HEK293 (cell line): Measurements from ENCODE around the gene AZIN2.

Experiments used
- CTCF ChIA-PET: fragments of 350-600 bp; formaldehyde crosslinking; extraction: SDS; loops from one replicate; lab custom pipeline; 2021; ENCODE audit warnings: antibody characterized with exemption; lab: Yijun Ruan, JAX
- POLR2A ChIA-PET: fragments of 300-600 bp; formaldehyde crosslinking; extraction: SDS; loops from one replicate; lab custom pipeline; 2020; ENCODE audit warnings: antibody characterized with exemption, inconsistent platforms; lab: Yijun Ruan, JAX
- H3K27ac ChIP-seq: fragments of 200-500 bp; sonication (Bioruptor generic); 2 replicates; pipeline ENCODE4 v1.5.1; 2014; ENCODE audit warnings: low read depth, low read length, control low read depth, inconsistent platforms; ENCODE audit errors: extremely low read depth
- H3K36me3 ChIP-seq, 2 experiments: fragments of 200-500 bp in 1 of 2; sonication (Bioruptor generic) in 1 of 2; 1 replicate in 1 of 2; 2 replicates in 1 of 2; pipeline ENCODE4 v1.5.1; 2014 to 2017; ENCODE audit warnings: inconsistent platforms in 2 of 2, low read length in 2 of 2; ENCODE audit not compliant: control insufficient read depth in 2 of 2, insufficient read depth in 1 of 2
- H3K4me1 ChIP-seq: fragments of 200-500 bp; sonication (Bioruptor generic); 2 replicates; pipeline ENCODE4 v1.5.1; 2014; ENCODE audit warnings: mild to moderate bottlenecking, low read length, inconsistent platforms; ENCODE audit not compliant: control insufficient read depth, insufficient read depth
- H3K4me3 ChIP-seq: 2 replicates; pipeline ENCODE4 v1.5.1; 2011; ENCODE audit warnings: low read depth, mild to moderate bottlenecking, control low read depth, low read length, moderate library complexity
- H3K9me3 ChIP-seq: fragments of 200-500 bp; sonication (Bioruptor generic); 2 replicates; pipeline ENCODE4 v1.5.1; 2014; ENCODE audit warnings: low read depth, low read length, inconsistent platforms; ENCODE audit not compliant: control insufficient read depth, insufficient read depth
- EGR2 ChIP-seq: fragments of 450-650 bp; formaldehyde crosslinking; IDR thresholded peaks from 2 replicates; pipeline ENCODE4 v1.5.1; 2016; ENCODE audit warnings: low read depth, missing biosample characterization, missing genetic modification characterization
- GLI4 ChIP-seq: fragments of 450-650 bp; formaldehyde crosslinking; IDR thresholded peaks from 2 replicates; pipeline ENCODE4 v1.5.1; 2016; ENCODE audit warnings: missing biosample characterization, missing genetic modification characterization
- IKZF3 ChIP-seq: fragments of 450-650 bp; IDR thresholded peaks from 2 replicates; pipeline ENCODE4 v1.5.0; 2018; ENCODE audit warnings: missing biosample characterization, mild to moderate bottlenecking, missing genetic modification characterization, moderate library complexity
- KLF8 ChIP-seq: fragments of 450-650 bp; formaldehyde crosslinking; IDR thresholded peaks from 2 replicates; pipeline ENCODE4 v1.5.1; 2016; ENCODE audit warnings: missing biosample characterization, missing genetic modification characterization
- MZF1 ChIP-seq: fragments of 450-650 bp; formaldehyde crosslinking; IDR thresholded peaks from 2 replicates; pipeline ENCODE4 v1.5.1; 2017; ENCODE audit warnings: missing biosample characterization, missing genetic modification characterization, borderline replicate concordance
- PRDM10 ChIP-seq: fragments of 450-650 bp; formaldehyde crosslinking; IDR thresholded peaks from 2 replicates; pipeline ENCODE4 v1.5.1; 2016; ENCODE audit warnings: missing biosample characterization, missing genetic modification characterization
- ZBTB6 ChIP-seq: fragments of 450-650 bp; formaldehyde crosslinking; IDR thresholded peaks from 2 replicates; pipeline ENCODE4 v1.5.1; 2017; ENCODE audit warnings: missing biosample characterization, missing genetic modification characterization
- ZFP41 ChIP-seq: fragments of 450-650 bp; formaldehyde crosslinking; IDR thresholded peaks from 2 replicates; pipeline ENCODE4 v1.5.1; 2016; ENCODE audit warnings: missing biosample characterization, missing genetic modification characterization, borderline replicate concordance
- ZNF132 ChIP-seq: fragments of 450-650 bp; formaldehyde crosslinking; IDR thresholded peaks from 2 replicates; pipeline ENCODE4 v1.5.1; 2017; ENCODE audit warnings: missing biosample characterization, missing genetic modification characterization, borderline replicate concordance
- ZNF140 ChIP-seq: fragments of 450-650 bp; formaldehyde crosslinking; IDR thresholded peaks from 2 replicates; pipeline ENCODE4 v1.5.1; 2016; ENCODE audit warnings: missing biosample characterization, missing genetic modification characterization
- ZNF18 ChIP-seq: fragments of 450-650 bp; formaldehyde crosslinking; IDR thresholded peaks from 2 replicates; pipeline ENCODE4 v1.5.1; 2016; ENCODE audit warnings: missing biosample characterization, missing genetic modification characterization
- ZNF211 ChIP-seq: fragments of 450-650 bp; formaldehyde crosslinking; IDR thresholded peaks from 2 replicates; pipeline ENCODE4 v1.5.1; 2016; ENCODE audit warnings: low read depth, missing biosample characterization, missing genetic modification characterization
- ZNF302 ChIP-seq: fragments of 450-650 bp; formaldehyde crosslinking; IDR thresholded peaks from 2 replicates; pipeline ENCODE4 v1.5.1; 2016; ENCODE audit warnings: missing biosample characterization, missing genetic modification characterization, low read depth
- ZNF311 ChIP-seq: fragments of 450-650 bp; formaldehyde crosslinking; IDR thresholded peaks from 2 replicates; pipeline ENCODE4 v1.5.1; 2017; ENCODE audit warnings: missing biosample characterization, missing genetic modification characterization, borderline replicate concordance
- ZNF350 ChIP-seq: fragments of 450-650 bp; formaldehyde crosslinking; IDR thresholded peaks from 2 replicates; pipeline ENCODE4 v1.5.0; 2017; ENCODE audit warnings: missing biosample characterization, mild to moderate bottlenecking, missing genetic modification characterization
- ZNF366 ChIP-seq: fragments of 450-650 bp; formaldehyde crosslinking; conservative IDR thresholded peaks from 2 replicates; pipeline ENCODE4 v1.5.1; 2016; ENCODE audit warnings: missing biosample characterization, missing genetic modification characterization
- ZNF404 ChIP-seq: fragments of 450-650 bp; formaldehyde crosslinking; IDR thresholded peaks from 2 replicates; pipeline ENCODE4 v1.5.1; 2017; ENCODE audit warnings: missing biosample characterization, missing genetic modification characterization
- ZNF423 ChIP-seq: fragments of 450-650 bp; formaldehyde crosslinking; IDR thresholded peaks from 2 replicates; pipeline ENCODE4 v1.5.1; 2016; ENCODE audit warnings: missing biosample characterization, missing genetic modification characterization
- ZNF501 ChIP-seq: fragments of 450-650 bp; formaldehyde crosslinking; IDR thresholded peaks from 2 replicates; pipeline ENCODE4 v1.5.1; 2016; ENCODE audit warnings: missing biosample characterization, missing genetic modification characterization
- ZNF521 ChIP-seq: fragments of 450-650 bp; formaldehyde crosslinking; IDR thresholded peaks from 2 replicates; pipeline ENCODE4 v1.5.1; 2017; ENCODE audit warnings: missing biosample characterization, mild to moderate bottlenecking, missing genetic modification characterization
- ZNF529 ChIP-seq: fragments of 450-650 bp; formaldehyde crosslinking; IDR thresholded peaks from 2 replicates; pipeline ENCODE4 v1.5.1; 2017; ENCODE audit warnings: missing genetic modification characterization, missing biosample characterization; ENCODE audit not compliant: insufficient replicate concordance
- ZNF530 ChIP-seq: fragments of 450-650 bp; formaldehyde crosslinking; IDR thresholded peaks from 2 replicates; pipeline ENCODE4 v1.5.1; 2016; ENCODE audit warnings: low read depth, missing biosample characterization, missing genetic modification characterization
- ZNF558 ChIP-seq: fragments of 450-650 bp; formaldehyde crosslinking; IDR thresholded peaks from 2 replicates; pipeline ENCODE4 v1.5.1; 2016; ENCODE audit warnings: missing biosample characterization, missing genetic modification characterization
- ZNF623 ChIP-seq: fragments of 450-650 bp; formaldehyde crosslinking; IDR thresholded peaks from 2 replicates; pipeline ENCODE4 v1.5.1; 2016; ENCODE audit warnings: missing biosample characterization, missing genetic modification characterization
- ZNF747 ChIP-seq: fragments of 450-650 bp; formaldehyde crosslinking; IDR thresholded peaks from 2 replicates; pipeline ENCODE4 v1.5.1; 2016; ENCODE audit warnings: missing biosample characterization, missing genetic modification characterization
- ZNF837 ChIP-seq: fragments of 450-650 bp; formaldehyde crosslinking; IDR thresholded peaks from 2 replicates; pipeline ENCODE4 v1.5.1; 2016; ENCODE audit warnings: missing biosample characterization, missing genetic modification characterization
- ZNF843 ChIP-seq: fragments of 450-650 bp; formaldehyde crosslinking; IDR thresholded peaks from 2 replicates; pipeline ENCODE4 v1.5.1; 2016; ENCODE audit warnings: missing biosample characterization, missing genetic modification characterization
- TF ChIP-seq, protein P1 (sequence below): fragments of 450-650 bp; formaldehyde crosslinking; IDR thresholded peaks from 2 replicates; pipeline ENCODE4 v1.5.1; 2016; ENCODE audit warnings: missing biosample characterization, missing genetic modification characterization

AZIN2 gene

DNA sequence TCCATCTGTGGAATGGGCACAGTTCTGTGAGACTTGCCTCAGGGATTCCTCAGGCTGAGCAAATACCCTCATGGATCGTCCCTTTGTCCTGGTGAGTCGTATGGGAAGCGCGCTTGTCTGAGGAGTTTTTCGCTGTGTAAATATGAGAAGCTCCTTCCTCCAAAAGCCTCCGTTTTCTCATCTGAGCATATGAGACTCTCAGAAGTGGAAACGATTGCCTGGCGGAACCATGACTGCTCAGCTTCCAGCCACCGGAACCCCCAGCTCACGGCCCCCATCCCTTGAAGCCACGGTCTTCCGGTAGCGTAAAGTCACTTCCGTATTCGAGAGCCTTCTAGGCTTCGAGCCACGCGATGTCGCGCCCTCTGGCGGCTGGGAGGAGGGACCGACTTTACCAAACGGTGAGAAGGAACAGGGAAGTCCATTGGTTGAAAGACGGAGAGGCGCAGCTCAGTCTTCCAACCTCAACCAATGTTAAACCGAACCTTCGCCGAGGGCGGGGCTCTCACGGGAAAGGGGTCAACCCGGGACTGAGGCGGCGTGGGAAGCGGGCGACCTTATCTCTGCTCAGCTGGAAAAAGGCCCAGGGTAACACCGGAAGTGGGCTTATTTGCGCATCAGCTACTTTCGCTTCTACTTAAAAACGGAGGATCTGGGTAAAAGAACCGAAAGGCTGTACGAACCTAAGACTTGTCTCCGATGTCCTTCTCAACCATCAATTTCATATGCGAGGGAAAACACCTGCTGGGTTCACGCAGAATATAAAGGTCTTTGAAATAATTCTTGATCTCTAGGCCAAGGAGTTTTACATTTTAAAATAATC lies 46.3 kb downstream of the AZIN2 start:
- H3K4me3 ChIP-seq: peak overlapping the region; percentile 75
- no peaks in the 10 kb centered on the region for H3K9me3 ChIP-seq
- peaks cover 5% of the 10 kb centered on the region for H3K4me1 ChIP-seq
- H3K27ac ChIP-seq: peak overlapping the region; percentile 74
- ChIA-PET CTCF (interaction anchor here (0.5 to 2.8 kb wide), 35 partner anchors 8 to 1624 kb away, joined by 3 to 38 read pairs (median 3); no protein-coding TSS in a partner anchor), POLR2A (interaction anchor here (0.5 to 1.9 kb wide), 14 partner anchors 11 to 344 kb away, joined by 3 to 28 read pairs (median 4); partner anchors contain the start of genes AZIN2, S100PBP, TRIM62 and YARS1)
- H3K36me3 ChIP-seq: peaks cover 0 to 4% of the 10 kb centered on the region in 2 experiments; a peak in 1 of 3 replicates
- TF ChIP-seq MZF1 (tag by site-specific recombination) (0 out of 2 replicates have a peak, but pooled peaks have one; percentile 32), ZNF18 (peak; percentile 45; the same call in 1 of the 2 replicates), ZNF521 (tag by site-specific recombination) (no peak), ZFP41 (tag by site-specific recombination) (no peak), ZNF623 (tag by site-specific recombination) (peak; percentile 23; the same call in 1 of the 2 replicates), KLF8 (peak; percentile 87), ZNF350 (tag by site-specific recombination) (peak; percentile 30; the same call in 1 of the 2 replicates), ZNF366 (peak; percentile 77), ZNF747 (no peak), ZNF501 (tag by site-specific recombination) (peak; percentile 81; the same call in 1 of the 2 replicates), PRDM10 (tag by site-specific recombination) (peak; percentile 81), ZNF558 (tag by site-specific recombination) (no peak), ZNF302 (tag by site-specific recombination) (no peak), ZNF530 (tag by site-specific recombination) (no peak), ZNF837 (no peak), ZNF311 (tag by site-specific recombination) (no peak), ZBTB6 (tag by site-specific recombination) (no peak), ZNF404 (tag by site-specific recombination) (no peak), ZNF423 (tag by site-specific recombination) (no peak), EGR2 (tag by site-specific recombination) (peak; percentile 70), ZNF843 (tag by site-specific recombination) (no peak; the same call in 1 of the 2 replicates), ZNF140 (tag by site-specific recombination) (no peak), IKZF3 (tag by site-specific recombination) (peak; percentile 72), ZNF529 (no peak), GLI4 (no peak), ZNF132 (no peak), ZNF211 (no peak)
- TF ChIP-seq, protein P1, sequence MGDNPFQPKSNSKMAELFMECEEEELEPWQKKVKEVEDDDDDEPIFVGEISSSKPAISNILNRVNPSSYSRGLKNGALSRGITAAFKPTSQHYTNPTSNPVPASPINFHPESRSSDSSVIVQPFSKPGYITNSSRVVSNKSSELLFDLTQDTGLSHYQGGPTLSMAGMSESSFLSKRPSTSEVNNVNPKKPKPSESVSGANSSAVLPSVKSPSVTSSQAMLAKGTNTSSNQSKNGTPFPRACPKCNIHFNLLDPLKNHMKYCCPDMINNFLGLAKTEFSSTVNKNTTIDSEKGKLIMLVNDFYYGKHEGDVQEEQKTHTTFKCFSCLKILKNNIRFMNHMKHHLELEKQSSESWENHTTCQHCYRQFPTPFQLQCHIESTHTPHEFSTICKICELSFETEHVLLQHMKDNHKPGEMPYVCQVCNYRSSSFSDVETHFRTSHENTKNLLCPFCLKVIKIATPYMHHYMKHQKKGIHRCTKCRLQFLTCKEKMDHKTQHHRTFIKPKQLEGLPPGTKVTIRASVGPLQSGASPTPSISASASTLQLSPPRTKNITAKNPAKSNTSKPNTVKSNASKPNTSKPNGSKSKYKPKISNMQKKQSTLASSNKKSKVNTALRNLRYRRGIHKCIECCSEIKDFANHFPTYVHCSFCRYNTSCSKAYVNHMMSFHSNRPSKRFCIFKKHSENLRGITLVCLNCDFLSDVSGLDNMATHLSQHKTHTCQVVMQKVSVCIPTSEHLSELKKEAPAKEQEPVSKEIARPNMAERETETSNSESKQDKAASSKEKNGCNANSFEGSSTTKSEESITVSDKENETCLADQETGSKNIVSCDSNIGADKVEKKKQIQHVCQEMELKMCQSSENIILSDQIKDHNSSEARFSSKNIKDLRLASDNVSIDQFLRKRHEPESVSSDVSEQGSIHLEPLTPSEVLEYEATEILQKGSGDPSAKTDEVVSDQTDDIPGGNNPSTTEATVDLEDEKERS (tag by site-specific recombination): 0 out of 2 replicates have a peak, but pooled peaks have one; percentile 34
